GM12891 (cell line): ENCODE measurements around the gene DMD.

Experiments
- DNase-seq: peaks from one replicate; pipeline ENCODE4 v3.0.0; 2011; ENCODE audit warnings: low spot score; ENCODE audit not compliant: insufficient read length
- FAIRE-seq: peaks from 2 replicates; lab custom pipeline; 2011; peaks lifted over from hg19 to GRCh38; lab: Jason Lieb, UNC
- PAX5 ChIP-seq: IDR thresholded peaks from 2 replicates; pipeline ENCODE4 v1.6.1; 2011; ENCODE audit warnings: low read length, moderate library complexity, mild to moderate bottlenecking; ENCODE audit not compliant: insufficient read depth, severe bottlenecking
- POLR2A ChIP-seq: IDR thresholded peaks from 2 replicates; pipeline ENCODE4 v1.6.1; 2011; ENCODE audit warnings: low read depth, low read length, control low read depth
- POLR2AphosphoS5 ChIP-seq: IDR thresholded peaks from 2 replicates; pipeline ENCODE4 v1.6.1; 2011; ENCODE audit warnings: low read depth, low read length, control low read depth
- POU2F2 ChIP-seq: IDR thresholded peaks from 2 replicates; pipeline ENCODE4 v1.6.1; 2011; ENCODE audit warnings: low read depth, mild to moderate bottlenecking, control low read depth, low read length, moderate library complexity
- SPI1 ChIP-seq: IDR thresholded peaks from 2 replicates; pipeline ENCODE4 v1.6.1; 2011; ENCODE audit warnings: low read depth, low read length, control low read depth
- TAF1 ChIP-seq: IDR thresholded peaks from 2 replicates; pipeline ENCODE4 v1.6.1; 2011; ENCODE audit warnings: low read depth, low read length, control low read depth

Gene DMD

DNA sequence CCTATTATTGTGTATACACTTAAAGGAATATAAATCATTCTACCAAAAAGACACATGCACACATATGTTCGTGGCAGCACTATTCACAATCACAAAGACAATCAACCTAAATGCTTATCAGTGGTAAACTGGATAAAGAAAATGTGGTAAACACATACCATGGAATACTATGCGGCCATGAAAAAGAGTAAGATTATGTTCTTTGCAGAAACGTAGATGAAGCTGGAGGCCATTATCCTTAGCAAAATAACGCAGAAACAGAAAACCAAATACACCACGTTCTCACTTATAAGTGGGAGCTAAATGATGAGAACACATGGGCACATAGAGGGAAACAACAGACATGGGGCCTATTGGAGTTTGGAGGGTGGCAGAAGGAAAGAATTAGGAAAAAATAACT lies 593.2 kb downstream of the DMD start:
- FAIRE-seq = no peak
- DNase-seq = no peak
- TF ChIP-seq PAX5 (no peak), SPI1 (no peak), POLR2A (no peak), TAF1 (no peak), POU2F2 (no peak), POLR2AphosphoS5 (no peak)

DNA sequence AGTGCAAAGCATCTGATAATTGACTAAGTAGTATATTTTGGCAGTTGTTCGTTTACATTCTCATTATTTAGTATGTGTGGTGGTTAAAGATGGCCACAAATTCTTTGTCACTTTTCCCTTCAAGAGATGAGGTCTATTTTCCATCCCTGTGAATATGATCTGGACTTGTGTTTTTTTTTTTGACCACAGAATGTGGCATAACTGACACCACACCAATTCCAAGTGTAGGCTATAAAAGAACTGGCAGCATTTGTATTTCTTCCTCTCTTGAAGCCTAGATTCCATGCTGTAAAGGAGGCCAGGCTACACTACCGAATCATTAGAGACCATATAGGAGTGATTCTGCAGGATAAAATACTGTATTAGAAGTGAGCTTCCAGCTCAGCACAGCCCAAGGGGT lies 596.6 kb downstream of the DMD start:
- FAIRE-seq = no peak
- no peak for DNase-seq
- TF ChIP-seq POLR2AphosphoS5 (no peak), PAX5 (no peak), SPI1 (no peak), TAF1 (no peak), POLR2A (no peak), POU2F2 (no peak)

DNA sequence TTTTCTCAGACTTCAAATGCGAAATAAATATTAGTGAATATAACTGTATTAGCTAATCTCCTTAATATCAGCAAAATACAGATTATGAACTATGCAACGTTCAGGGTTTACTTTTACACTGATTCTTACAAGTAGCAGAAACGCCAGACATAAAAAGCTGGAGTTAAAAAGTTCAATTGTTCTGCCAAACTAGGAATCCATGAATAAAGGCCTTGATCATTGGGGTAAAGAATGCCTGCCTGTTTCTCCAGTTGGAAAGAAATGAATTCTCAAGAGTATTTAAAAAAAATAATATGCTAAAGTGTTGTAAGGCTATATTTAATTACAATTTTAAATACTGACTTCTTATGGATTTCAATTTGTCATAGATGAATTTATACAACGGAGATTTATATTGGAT lies 612.2 kb downstream of the DMD start:
- TF ChIP-seq TAF1 = no peak
- no peak for TF ChIP-seq PAX5
- no peak for TF ChIP-seq SPI1
- TF ChIP-seq POLR2AphosphoS5 = no peak
- TF ChIP-seq POLR2A = no peak
- TF ChIP-seq POU2F2 = no peak
- no peak for FAIRE-seq

GRCh38 chrX:32598707-32599106 lies 612.6 kb downstream of the DMD start:
- FAIRE-seq (no peak), DNase-seq (no peak)
- TF ChIP-seq POLR2AphosphoS5 (no peak), POU2F2 (no peak), PAX5 (no peak), POLR2A (no peak), SPI1 (no peak), TAF1 (no peak)

More for the DNA sequence above, 612.2 kb downstream of the DMD start:
- DNase-seq = no peak

DNA sequence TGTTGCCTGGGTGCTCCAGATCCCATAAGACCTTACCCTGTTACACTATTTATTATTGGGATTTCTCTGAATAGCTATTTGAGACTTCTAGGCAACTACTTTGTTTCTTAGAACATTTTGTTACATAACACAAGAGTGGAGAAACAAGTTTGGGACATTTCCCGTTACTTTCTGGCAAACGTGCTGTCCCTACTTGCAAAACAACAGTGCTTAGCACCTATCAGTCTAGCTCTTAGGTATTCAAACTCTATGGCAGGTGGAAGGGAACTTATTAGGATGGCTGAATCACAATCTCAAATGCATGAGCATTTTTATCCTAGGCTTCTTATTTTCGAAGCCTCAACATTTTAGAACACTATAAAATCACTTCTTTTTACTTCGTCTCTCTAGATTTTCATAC lies 613.6 kb downstream of the DMD start:
- TF ChIP-seq PAX5 (no peak), POLR2A (no peak), POU2F2 (no peak), POLR2AphosphoS5 (no peak), TAF1 (no peak), SPI1 (no peak)
- FAIRE-seq (no peak), DNase-seq (no peak)

- no peak for DNase-seq
- TF ChIP-seq SPI1 (no peak), POLR2AphosphoS5 (no peak), TAF1 (no peak), POLR2A (no peak), PAX5 (no peak), POU2F2 (no peak)
- FAIRE-seq = no peak
Measured at GRCh38 chrX:32592786-32593185, 618.6 kb downstream of the DMD start.

- FAIRE-seq (no peak), DNase-seq (no peak)
- TF ChIP-seq POLR2AphosphoS5 = no peak
- TF ChIP-seq SPI1 = no peak
- TF ChIP-seq POU2F2 = no peak
- no peak for TF ChIP-seq PAX5
- TF ChIP-seq TAF1 = no peak
- TF ChIP-seq POLR2A = no peak
Measured at GRCh38 chrX:32591589-32591988, 619.8 kb downstream of the DMD start.

DNA sequence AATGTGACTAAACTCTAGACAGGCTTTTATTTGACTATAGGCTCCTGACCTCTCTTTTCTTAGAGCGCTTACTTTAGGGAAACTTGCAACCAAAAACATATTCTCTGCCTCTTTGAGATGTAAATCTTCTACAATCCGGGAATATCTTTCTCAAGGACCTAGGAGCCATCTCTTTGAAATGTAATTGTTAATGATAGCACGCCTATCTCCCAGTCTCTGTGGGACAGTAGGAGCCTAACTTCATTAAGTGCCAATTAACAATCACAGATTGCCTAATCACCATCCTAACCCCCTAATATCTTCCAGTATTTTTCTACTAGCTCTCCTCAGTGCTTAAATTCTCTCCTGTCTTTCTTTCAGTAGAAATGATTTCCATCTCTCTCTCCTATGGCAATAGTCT lies 628.6 kb downstream of the DMD start:
- FAIRE-seq = no peak
- TF ChIP-seq TAF1 (no peak), PAX5 (no peak), POU2F2 (no peak), POLR2A (no peak), POLR2AphosphoS5 (no peak), SPI1 (no peak)
- DNase-seq = no peak

GRCh38 chrX:32576885-32577284 lies 634.5 kb downstream of the DMD start:
- no peak for FAIRE-seq
- TF ChIP-seq TAF1 = no peak
- no peak for DNase-seq

GRCh38 chrX:32572644-32573043 lies 638.7 kb downstream of the DMD start:
- no peak for DNase-seq
- no peak for TF ChIP-seq POLR2A
- TF ChIP-seq POLR2AphosphoS5 = no peak
- no peak for TF ChIP-seq PAX5
- TF ChIP-seq SPI1 = no peak
- TF ChIP-seq TAF1 = no peak
- no peak for TF ChIP-seq POU2F2
- no peak for FAIRE-seq
